ENCODE results near the gene PKD1. TPM values are rescaled to one million over a fixed set of nuclear protein-coding genes. Genes with fewer than 3 reads are reported as not detected.

The PKD1 gene
- total RNA-seq, 1 experiment from 2014 or later = 102 TPM

- Mint-ChIP-seq H3K27me3 (ENCODE audit: low read depth) (peaks cover 36% of the 10 kb centered on the region), H3K27ac (no peak within 1 kb of the TSS), H3K4me3 (peak within 1 kb of the TSS; percentile 97), H3K9me3 (no peaks in the 10 kb centered on the region), H3K4me1 (peaks cover 28% of the 10 kb centered on the region), H3K36me3 (peaks cover 13% of the 10 kb centered on the region)
- ChIA-PET CTCF (interaction anchor here (0.5 to 5.7 kb wide), 12 partner anchors 8 to 950 kb away, joined by 3 to 43 read pairs (median 4); partner anchors contain the start of gene PKD1), POLR2A (interaction anchor here (0.5 kb wide), 1 partner anchor 126 kb away, joined by 4 read pairs; no protein-coding TSS in a partner anchor)
- ATAC-seq (0 out of 2 replicates have a peak, but pooled peaks have one; percentile 0), DNase-seq (ENCODE audit: low spot score) (peak; percentile 82)
- TF ChIP-seq SMAD3 (CRISPR knock-in tag; IDR thresholded peaks at IDR 0.05; ENCODE audit: borderline replicate concordance) = 0 out of 2 replicates have a peak, but pooled peaks have one; percentile 24
- TF ChIP-seq NR3C1 (CRISPR knock-in tag; conservative IDR thresholded peaks at IDR 0.05; ENCODE audit: low read depth) = no peak
- no peak for TF ChIP-seq GRHL2 (CRISPR knock-in tag; IDR thresholded peaks at IDR 0.05; ENCODE audit: insufficient replicate concordance, severe bottlenecking)
- TF ChIP-seq, protein P1, sequence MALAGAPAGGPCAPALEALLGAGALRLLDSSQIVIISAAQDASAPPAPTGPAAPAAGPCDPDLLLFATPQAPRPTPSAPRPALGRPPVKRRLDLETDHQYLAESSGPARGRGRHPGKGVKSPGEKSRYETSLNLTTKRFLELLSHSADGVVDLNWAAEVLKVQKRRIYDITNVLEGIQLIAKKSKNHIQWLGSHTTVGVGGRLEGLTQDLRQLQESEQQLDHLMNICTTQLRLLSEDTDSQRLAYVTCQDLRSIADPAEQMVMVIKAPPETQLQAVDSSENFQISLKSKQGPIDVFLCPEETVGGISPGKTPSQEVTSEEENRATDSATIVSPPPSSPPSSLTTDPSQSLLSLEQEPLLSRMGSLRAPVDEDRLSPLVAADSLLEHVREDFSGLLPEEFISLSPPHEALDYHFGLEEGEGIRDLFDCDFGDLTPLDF (CRISPR knock-in tag; IDR thresholded peaks at IDR 0.05) = no peak
- TF ChIP-seq JUN (CRISPR knock-in tag; IDR thresholded peaks at IDR 0.05) = no peak
- 0 out of 2 replicates have a peak, but pooled peaks have one; percentile 21 for TF ChIP-seq ZBTB21 (CRISPR knock-in tag; IDR thresholded peaks at IDR 0.05; ENCODE audit: borderline replicate concordance)
- TF ChIP-seq ZNF423 (CRISPR knock-in tag; IDR thresholded peaks at IDR 0.05) = peak; percentile 97
- TF ChIP-seq ZNF121 (CRISPR knock-in tag; IDR thresholded peaks at IDR 0.05) = no peak
- TF ChIP-seq, protein P2, sequence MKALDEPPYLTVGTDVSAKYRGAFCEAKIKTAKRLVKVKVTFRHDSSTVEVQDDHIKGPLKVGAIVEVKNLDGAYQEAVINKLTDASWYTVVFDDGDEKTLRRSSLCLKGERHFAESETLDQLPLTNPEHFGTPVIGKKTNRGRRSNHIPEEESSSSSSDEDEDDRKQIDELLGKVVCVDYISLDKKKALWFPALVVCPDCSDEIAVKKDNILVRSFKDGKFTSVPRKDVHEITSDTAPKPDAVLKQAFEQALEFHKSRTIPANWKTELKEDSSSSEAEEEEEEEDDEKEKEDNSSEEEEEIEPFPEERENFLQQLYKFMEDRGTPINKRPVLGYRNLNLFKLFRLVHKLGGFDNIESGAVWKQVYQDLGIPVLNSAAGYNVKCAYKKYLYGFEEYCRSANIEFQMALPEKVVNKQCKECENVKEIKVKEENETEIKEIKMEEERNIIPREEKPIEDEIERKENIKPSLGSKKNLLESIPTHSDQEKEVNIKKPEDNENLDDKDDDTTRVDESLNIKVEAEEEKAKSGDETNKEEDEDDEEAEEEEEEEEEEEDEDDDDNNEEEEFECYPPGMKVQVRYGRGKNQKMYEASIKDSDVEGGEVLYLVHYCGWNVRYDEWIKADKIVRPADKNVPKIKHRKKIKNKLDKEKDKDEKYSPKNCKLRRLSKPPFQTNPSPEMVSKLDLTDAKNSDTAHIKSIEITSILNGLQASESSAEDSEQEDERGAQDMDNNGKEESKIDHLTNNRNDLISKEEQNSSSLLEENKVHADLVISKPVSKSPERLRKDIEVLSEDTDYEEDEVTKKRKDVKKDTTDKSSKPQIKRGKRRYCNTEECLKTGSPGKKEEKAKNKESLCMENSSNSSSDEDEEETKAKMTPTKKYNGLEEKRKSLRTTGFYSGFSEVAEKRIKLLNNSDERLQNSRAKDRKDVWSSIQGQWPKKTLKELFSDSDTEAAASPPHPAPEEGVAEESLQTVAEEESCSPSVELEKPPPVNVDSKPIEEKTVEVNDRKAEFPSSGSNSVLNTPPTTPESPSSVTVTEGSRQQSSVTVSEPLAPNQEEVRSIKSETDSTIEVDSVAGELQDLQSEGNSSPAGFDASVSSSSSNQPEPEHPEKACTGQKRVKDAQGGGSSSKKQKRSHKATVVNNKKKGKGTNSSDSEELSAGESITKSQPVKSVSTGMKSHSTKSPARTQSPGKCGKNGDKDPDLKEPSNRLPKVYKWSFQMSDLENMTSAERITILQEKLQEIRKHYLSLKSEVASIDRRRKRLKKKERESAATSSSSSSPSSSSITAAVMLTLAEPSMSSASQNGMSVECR (CRISPR knock-in tag; IDR thresholded peaks at IDR 0.05; ENCODE audit: borderline replicate concordance) = no peak
- 0 out of 2 replicates have a peak, but pooled peaks have one; percentile 33 for TF ChIP-seq TP53 (CRISPR knock-in tag; IDR thresholded peaks at IDR 0.05)
- TF ChIP-seq SOX15 (CRISPR knock-in tag; IDR thresholded peaks at IDR 0.05) = no peak
- TF ChIP-seq NFYB (CRISPR knock-in tag; conservative IDR thresholded peaks at IDR 0.05; ENCODE audit: low read depth) = no peak
- TF ChIP-seq, protein P3, sequence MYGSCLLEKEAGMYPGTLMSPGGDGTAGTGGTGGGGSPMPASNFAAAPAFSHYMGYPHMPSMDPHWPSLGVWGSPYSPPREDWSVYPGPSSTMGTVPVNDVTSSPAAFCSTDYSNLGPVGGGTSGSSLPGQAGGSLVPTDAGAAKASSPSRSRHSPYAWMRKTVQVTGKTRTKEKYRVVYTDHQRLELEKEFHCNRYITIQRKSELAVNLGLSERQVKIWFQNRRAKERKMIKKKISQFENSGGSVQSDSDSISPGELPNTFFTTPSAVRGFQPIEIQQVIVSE (CRISPR knock-in tag; IDR thresholded peaks at IDR 0.05; ENCODE audit: borderline replicate concordance) = no peak
- TF ChIP-seq FOXJ3 (CRISPR knock-in tag; IDR thresholded peaks at IDR 0.05; ENCODE audit: borderline replicate concordance) = no peak
- TF ChIP-seq, protein P4, sequence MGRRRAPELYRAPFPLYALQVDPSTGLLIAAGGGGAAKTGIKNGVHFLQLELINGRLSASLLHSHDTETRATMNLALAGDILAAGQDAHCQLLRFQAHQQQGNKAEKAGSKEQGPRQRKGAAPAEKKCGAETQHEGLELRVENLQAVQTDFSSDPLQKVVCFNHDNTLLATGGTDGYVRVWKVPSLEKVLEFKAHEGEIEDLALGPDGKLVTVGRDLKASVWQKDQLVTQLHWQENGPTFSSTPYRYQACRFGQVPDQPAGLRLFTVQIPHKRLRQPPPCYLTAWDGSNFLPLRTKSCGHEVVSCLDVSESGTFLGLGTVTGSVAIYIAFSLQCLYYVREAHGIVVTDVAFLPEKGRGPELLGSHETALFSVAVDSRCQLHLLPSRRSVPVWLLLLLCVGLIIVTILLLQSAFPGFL (CRISPR knock-in tag; IDR thresholded peaks at IDR 0.05; ENCODE audit: borderline replicate concordance) = no peak
- TF ChIP-seq ATF1 (CRISPR knock-in tag; IDR thresholded peaks at IDR 0.05) = 0 out of 2 replicates have a peak, but pooled peaks have one; percentile 51
- no peak for TF ChIP-seq NR2C2 (CRISPR knock-in tag; IDR thresholded peaks at IDR 0.05)
- no peak for TF ChIP-seq ETV6 (CRISPR knock-in tag; IDR thresholded peaks at IDR 0.05)
- no peak for TF ChIP-seq ZNF232 (CRISPR knock-in tag; IDR thresholded peaks at IDR 0.05)
- no peak for TF ChIP-seq EMX1 (CRISPR knock-in tag; IDR thresholded peaks at IDR 0.05)
- TF ChIP-seq, protein P5, sequence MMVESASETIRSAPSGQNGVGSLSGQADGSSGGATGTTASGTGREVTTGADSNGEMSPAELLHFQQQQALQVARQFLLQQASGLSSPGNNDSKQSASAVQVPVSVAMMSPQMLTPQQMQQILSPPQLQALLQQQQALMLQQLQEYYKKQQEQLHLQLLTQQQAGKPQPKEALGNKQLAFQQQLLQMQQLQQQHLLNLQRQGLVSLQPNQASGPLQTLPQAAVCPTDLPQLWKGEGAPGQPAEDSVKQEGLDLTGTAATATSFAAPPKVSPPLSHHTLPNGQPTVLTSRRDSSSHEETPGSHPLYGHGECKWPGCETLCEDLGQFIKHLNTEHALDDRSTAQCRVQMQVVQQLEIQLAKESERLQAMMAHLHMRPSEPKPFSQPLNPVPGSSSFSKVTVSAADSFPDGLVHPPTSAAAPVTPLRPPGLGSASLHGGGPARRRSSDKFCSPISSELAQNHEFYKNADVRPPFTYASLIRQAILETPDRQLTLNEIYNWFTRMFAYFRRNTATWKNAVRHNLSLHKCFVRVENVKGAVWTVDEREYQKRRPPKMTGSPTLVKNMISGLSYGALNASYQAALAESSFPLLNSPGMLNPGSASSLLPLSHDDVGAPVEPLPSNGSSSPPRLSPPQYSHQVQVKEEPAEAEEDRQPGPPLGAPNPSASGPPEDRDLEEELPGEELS (CRISPR knock-in tag; IDR thresholded peaks at IDR 0.05) = no peak
- no peak for TF ChIP-seq ZMAT4 (CRISPR knock-in tag; IDR thresholded peaks at IDR 0.05)
These were observed 12.4 kb upstream of the PKD1 start, which contains the start of gene RAB26 for GRCh38 chr16:2147981-2148671. RAB26 (plus strand) TSS chr16:2148625; CDS start chr16:2148784, 159 bp downstream.
